Neural cell (in vitro differentiated cells): Measurements from ENCODE around the gene LUC7L3.

Source experiments
- EP300 ChIP-seq: fragments of 450-650 bp; conservative IDR thresholded peaks from 2 replicates; pipeline ENCODE4 v1.6.1; 2014; ENCODE audit warnings: antibody characterized with exemption, mild to moderate bottlenecking, moderate library complexity; ENCODE audit not compliant: poor library complexity, severe bottlenecking
- EZH2 ChIP-seq: fragments of 200-600, 300-800 bp; shearing (Covaris generic), sonication (generic); IDR thresholded peaks from 2 replicates; pipeline ENCODE4 v1.6.1; 2014; ENCODE audit warnings: antibody characterized with exemption, low read length, borderline replicate concordance, mild to moderate bottlenecking; ENCODE audit not compliant: insufficient read depth, poor library complexity, severe bottlenecking
- POLR2AphosphoS5 ChIP-seq: IDR thresholded peaks from 2 replicates; pipeline ENCODE4 v1.6.1; 2012
- RAD21 ChIP-seq: fragments of 450-650 bp; conservative IDR thresholded peaks from 2 replicates; pipeline ENCODE4 v1.6.1; 2014; ENCODE audit warnings: antibody characterized with exemption, mild to moderate bottlenecking, moderate library complexity
- TAF1 ChIP-seq: IDR thresholded peaks from 2 replicates; pipeline ENCODE4 v1.6.1; 2012; ENCODE audit warnings: low read depth
- TF ChIP-seq, protein P1 (sequence below): fragments of 450-650 bp; IDR thresholded peaks from 2 replicates; pipeline ENCODE4 v1.5.1; 2014; ENCODE audit warnings: antibody characterized with exemption, mild to moderate bottlenecking, moderate library complexity; ENCODE audit not compliant: poor library complexity, severe bottlenecking
- TF ChIP-seq, protein P2 (sequence below): IDR thresholded peaks from 2 replicates; pipeline ENCODE4 v1.6.1; 2012; ENCODE audit warnings: borderline replicate concordance

DNA sequence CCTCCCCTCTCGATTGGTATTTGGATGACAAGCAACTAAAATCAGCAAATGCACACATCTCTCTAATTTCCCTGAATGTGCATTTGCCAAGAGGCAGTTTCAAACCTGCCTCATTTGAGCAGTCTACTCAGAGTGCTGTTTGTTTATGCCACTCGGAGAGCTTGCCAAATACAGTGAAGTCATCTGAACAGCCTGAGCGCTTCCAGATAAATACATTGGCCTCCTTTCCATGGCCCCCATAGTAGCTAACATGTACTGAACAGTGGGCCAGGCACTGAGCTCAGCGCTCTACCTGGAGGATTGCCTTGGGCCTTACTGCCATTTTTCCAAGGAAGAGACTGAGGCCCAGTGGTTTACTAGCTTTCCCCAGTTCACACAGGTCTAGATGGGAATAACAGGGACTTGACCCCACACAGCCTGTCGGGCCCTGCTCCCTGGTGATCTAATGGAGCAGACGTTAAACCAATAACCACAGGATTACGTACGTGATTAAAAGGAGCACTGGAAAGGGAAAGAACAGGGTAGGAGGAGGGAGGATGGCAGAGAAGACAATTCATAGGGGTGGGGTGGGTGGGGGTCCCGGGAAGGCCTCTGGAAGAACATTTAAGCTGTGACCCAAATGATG lies 66.7 kb downstream of the LUC7L3 start:
- TF ChIP-seq, protein P1, sequence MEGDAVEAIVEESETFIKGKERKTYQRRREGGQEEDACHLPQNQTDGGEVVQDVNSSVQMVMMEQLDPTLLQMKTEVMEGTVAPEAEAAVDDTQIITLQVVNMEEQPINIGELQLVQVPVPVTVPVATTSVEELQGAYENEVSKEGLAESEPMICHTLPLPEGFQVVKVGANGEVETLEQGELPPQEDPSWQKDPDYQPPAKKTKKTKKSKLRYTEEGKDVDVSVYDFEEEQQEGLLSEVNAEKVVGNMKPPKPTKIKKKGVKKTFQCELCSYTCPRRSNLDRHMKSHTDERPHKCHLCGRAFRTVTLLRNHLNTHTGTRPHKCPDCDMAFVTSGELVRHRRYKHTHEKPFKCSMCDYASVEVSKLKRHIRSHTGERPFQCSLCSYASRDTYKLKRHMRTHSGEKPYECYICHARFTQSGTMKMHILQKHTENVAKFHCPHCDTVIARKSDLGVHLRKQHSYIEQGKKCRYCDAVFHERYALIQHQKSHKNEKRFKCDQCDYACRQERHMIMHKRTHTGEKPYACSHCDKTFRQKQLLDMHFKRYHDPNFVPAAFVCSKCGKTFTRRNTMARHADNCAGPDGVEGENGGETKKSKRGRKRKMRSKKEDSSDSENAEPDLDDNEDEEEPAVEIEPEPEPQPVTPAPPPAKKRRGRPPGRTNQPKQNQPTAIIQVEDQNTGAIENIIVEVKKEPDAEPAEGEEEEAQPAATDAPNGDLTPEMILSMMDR, result no peak
- no peak for TF ChIP-seq EZH2
- TF ChIP-seq POLR2AphosphoS5, result no peak
- TF ChIP-seq RAD21, result no peak
- TF ChIP-seq EP300, result no peak
- TF ChIP-seq, protein P2, sequence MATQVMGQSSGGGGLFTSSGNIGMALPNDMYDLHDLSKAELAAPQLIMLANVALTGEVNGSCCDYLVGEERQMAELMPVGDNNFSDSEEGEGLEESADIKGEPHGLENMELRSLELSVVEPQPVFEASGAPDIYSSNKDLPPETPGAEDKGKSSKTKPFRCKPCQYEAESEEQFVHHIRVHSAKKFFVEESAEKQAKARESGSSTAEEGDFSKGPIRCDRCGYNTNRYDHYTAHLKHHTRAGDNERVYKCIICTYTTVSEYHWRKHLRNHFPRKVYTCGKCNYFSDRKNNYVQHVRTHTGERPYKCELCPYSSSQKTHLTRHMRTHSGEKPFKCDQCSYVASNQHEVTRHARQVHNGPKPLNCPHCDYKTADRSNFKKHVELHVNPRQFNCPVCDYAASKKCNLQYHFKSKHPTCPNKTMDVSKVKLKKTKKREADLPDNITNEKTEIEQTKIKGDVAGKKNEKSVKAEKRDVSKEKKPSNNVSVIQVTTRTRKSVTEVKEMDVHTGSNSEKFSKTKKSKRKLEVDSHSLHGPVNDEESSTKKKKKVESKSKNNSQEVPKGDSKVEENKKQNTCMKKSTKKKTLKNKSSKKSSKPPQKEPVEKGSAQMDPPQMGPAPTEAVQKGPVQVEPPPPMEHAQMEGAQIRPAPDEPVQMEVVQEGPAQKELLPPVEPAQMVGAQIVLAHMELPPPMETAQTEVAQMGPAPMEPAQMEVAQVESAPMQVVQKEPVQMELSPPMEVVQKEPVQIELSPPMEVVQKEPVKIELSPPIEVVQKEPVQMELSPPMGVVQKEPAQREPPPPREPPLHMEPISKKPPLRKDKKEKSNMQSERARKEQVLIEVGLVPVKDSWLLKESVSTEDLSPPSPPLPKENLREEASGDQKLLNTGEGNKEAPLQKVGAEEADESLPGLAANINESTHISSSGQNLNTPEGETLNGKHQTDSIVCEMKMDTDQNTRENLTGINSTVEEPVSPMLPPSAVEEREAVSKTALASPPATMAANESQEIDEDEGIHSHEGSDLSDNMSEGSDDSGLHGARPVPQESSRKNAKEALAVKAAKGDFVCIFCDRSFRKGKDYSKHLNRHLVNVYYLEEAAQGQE, result no peak
- no peak for TF ChIP-seq TAF1
